Right atrium auricular region (tissue), 2 donors: Measurements from ENCODE around the gene SELENOO. TPM values are rescaled to one million over a fixed set of nuclear protein-coding genes. Genes with fewer than 3 reads are reported as not detected.

ENCODE experiments used
- DNase-seq: peaks from one replicate; pipeline ENCODE4 v3.0.0-alpha.2; 2019; ENCODE audit warnings: low spot score
- H3K27ac ChIP-seq, 2 donors: fragments of 200-600 bp; sonication (generic); 1 replicate in 1 of 2; 2 replicates in 1 of 2; pipeline ENCODE4 v1.5.1; 2016 to 2019
- H3K27me3 ChIP-seq, 2 donors: fragments of 200-600 bp; sonication (generic); one replicate each; pipeline versions ENCODE4 v1.5.1 to v1.6.0; 2017 to 2019
- H3K36me3 ChIP-seq: fragments of 200-600 bp; sonication (generic); one replicate; pipeline ENCODE4 v1.5.1; 2016
- H3K4me1 ChIP-seq, 2 donors: fragments of 200-600 bp; sonication (generic); one replicate each; pipeline versions ENCODE4 v1.5.1 to v1.6.0; 2017 to 2019
- H3K4me3 ChIP-seq, 2 donors: fragments of 200-600 bp; sonication (generic); 1 replicate in 1 of 2; 2 replicates in 1 of 2; pipeline ENCODE4 v1.5.1; 2017 to 2019; ENCODE audit warnings: mild to moderate bottlenecking in 1 of 2, moderate library complexity in 1 of 2
- H3K9me3 ChIP-seq, 2 donors: fragments of 200-600 bp; sonication (generic); one replicate each; pipeline ENCODE4 v1.5.1; 2019
- CTCF ChIP-seq, 2 donors: fragments of 200-600 bp; sonication (generic); IDR thresholded peaks; one replicate each; pipeline ENCODE4 v1.5.1; 2019; ENCODE audit warnings: antibody characterized with exemption in 2 of 2
- total RNA-seq, 2 donors: library from RNA; depleted of rRNA; stranded (reverse); fragments of >200 nt; gene quantifications; one replicate each; pipeline ENCODE4 v1.1.0, GENCODE V29; 2016

The SELENOO gene
- total RNA-seq, 2 donors from 2014 or later = 18.0 to 20.0 TPM

GRCh38 chr22:50169181-50169759 lies 31.5 kb upstream of the SELENOO start:
- H3K27me3 ChIP-seq = no peaks in the 10 kb centered on the region
- DNase-seq = no peak
- H3K27ac ChIP-seq = no peak overlapping the region
- H3K4me3 ChIP-seq = peak overlapping the region; percentile 40 to 56
- TF ChIP-seq CTCF (IDR thresholded peaks at IDR 0.05) = no peak
- H3K9me3 ChIP-seq = no peaks in the 10 kb centered on the region
- H3K4me1 ChIP-seq = peaks cover 0 to 22% of the 10 kb centered on the region in 2 donors
- no peaks in the 10 kb centered on the region for H3K36me3 ChIP-seq

GRCh38 chr22:50169774-50170341 lies 31.0 kb upstream of the SELENOO start:
- no peaks in the 10 kb centered on the region for H3K9me3 ChIP-seq
- TF ChIP-seq CTCF (IDR thresholded peaks at IDR 0.05) = no peak
- H3K36me3 ChIP-seq = no peaks in the 10 kb centered on the region
- H3K27me3 ChIP-seq = no peaks in the 10 kb centered on the region
- peaks cover 0 to 22% of the 10 kb centered on the region in 2 donors for H3K4me1 ChIP-seq
- H3K27ac ChIP-seq = no peak overlapping the region
- no peak for DNase-seq
- peak overlapping the region; percentile 40 to 56 for H3K4me3 ChIP-seq

- DNase-seq = no peak
- no peak for TF ChIP-seq CTCF (IDR thresholded peaks at IDR 0.05)
- Histone ChIP-seq H3K4me1 (peaks cover 0 to 22% of the 10 kb centered on the region in 2 donors), H3K27me3 (no peaks in the 10 kb centered on the region), H3K36me3 (no peaks in the 10 kb centered on the region), H3K4me3 (peak within 1 kb of the TSS; percentile 40 to 56), H3K9me3 (no peaks in the 10 kb centered on the region), H3K27ac (no peak within 1 kb of the TSS)
Measured at GRCh38 chr22:50170453-50171318, 30.1 kb upstream of the SELENOO start, which contains the start of gene PANX2. PANX2 (plus strand) TSS chr22:50170731; CDS start chr22:50170731, 0 bp downstream.

GRCh38 chr22:50171319-50171964 lies 29.4 kb upstream of the SELENOO start:
- no peak for DNase-seq
- H3K36me3 ChIP-seq = no peaks in the 10 kb centered on the region
- peaks cover 0 to 22% of the 10 kb centered on the region in 2 donors for H3K4me1 ChIP-seq
- no peaks in the 10 kb centered on the region for H3K27me3 ChIP-seq
- no peak overlapping the region for H3K4me3 ChIP-seq
- H3K9me3 ChIP-seq = no peaks in the 10 kb centered on the region
- TF ChIP-seq CTCF (IDR thresholded peaks at IDR 0.05) = no peak
- H3K27ac ChIP-seq = no peak overlapping the region

- TF ChIP-seq CTCF (IDR thresholded peaks at IDR 0.05) = no peak
- no peak overlapping the region for H3K4me3 ChIP-seq
- no peaks in the 10 kb centered on the region for H3K27me3 ChIP-seq
- H3K4me1 ChIP-seq = peaks cover 0 to 22% of the 10 kb centered on the region in 2 donors
- H3K27ac ChIP-seq = no peak overlapping the region
- no peaks in the 10 kb centered on the region for H3K9me3 ChIP-seq
- no peak for DNase-seq
- H3K36me3 ChIP-seq = no peaks in the 10 kb centered on the region
Measured at GRCh38 chr22:50171965-50172421, 28.8 kb upstream of the SELENOO start.
